Activated CD8-positive, alpha-beta T cell treated with anti-CD3 and anti-CD28 coated beads, Interleukin-2, amount 10 ng/mL, durations not matched to agents 7 days and 5 days (primary cell): Measurements from ENCODE around the gene PHRF1. TPM values are rescaled to one million over a fixed set of nuclear protein-coding genes. Genes with fewer than 3 reads are reported as not detected.
A peak's percentile ranks its signal among the peaks of the same experiment; 100 is the strongest.

ENCODE experiments used
- ATAC-seq: fragments of 150-1000 bp; cut with Tn5 transposase; one replicate; pipeline ENCODE4 v1.10.0; 2021; ENCODE audit warnings: moderate library complexity
- CTCF ChIA-PET: fragments of 350-600 bp; sonication (Branson Sonifier 250); formaldehyde crosslinking; loops from one replicate; lab custom pipeline; 2021; ENCODE audit warnings: antibody characterized with exemption; lab: Charles Lee
- POLR2A ChIA-PET: fragments of 350-600 bp; sonication (Branson Sonifier 250); formaldehyde crosslinking; loops from one replicate; lab custom pipeline; 2021; ENCODE audit warnings: antibody characterized with exemption; lab: Charles Lee
- DNase-seq: peaks from one replicate; pipeline ENCODE4 v3.0.0-alpha.2; 2020
- H3K27ac Mint-ChIP-seq: one replicate; pipeline ENCODE4 v1.8.0; 2021; ENCODE audit warnings: mild to moderate bottlenecking, mixed read lengths
- H3K27me3 Mint-ChIP-seq: one replicate; pipeline ENCODE4 v1.8.0; 2021; ENCODE audit warnings: low read depth, mixed read lengths
- H3K36me3 Mint-ChIP-seq: one replicate; pipeline ENCODE4 v1.8.0; 2021; ENCODE audit warnings: low read depth, mixed read lengths
- H3K4me1 Mint-ChIP-seq: one replicate; pipeline ENCODE4 v1.8.0; 2021; ENCODE audit warnings: low read depth, mixed read lengths
- H3K4me3 Mint-ChIP-seq: one replicate; pipeline ENCODE4 v1.8.0; 2021; ENCODE audit warnings: mild to moderate bottlenecking, mixed read lengths
- H3K9me3 Mint-ChIP-seq: one replicate; pipeline ENCODE4 v1.8.0; 2022; ENCODE audit warnings: mixed read lengths; ENCODE audit not compliant: insufficient read depth
- total RNA-seq, 2 experiments: library from RNA; stranded (reverse); gene quantifications; one replicate each; pipeline ENCODE4 v1.2.3, GENCODE V29; 2021

Gene PHRF1
- total RNA-seq, 2 experiments from 2014 or later, result 53.7 to 58.1 TPM

- DNase-seq, result no peak
- no peaks in the 10 kb centered on the region for H3K9me3 Mint-ChIP-seq
- no peak overlapping the region for H3K27ac Mint-ChIP-seq
- H3K4me1 Mint-ChIP-seq, result peaks cover 26% of the 10 kb centered on the region
- H3K27me3 Mint-ChIP-seq, result no peaks in the 10 kb centered on the region
- no peak for ATAC-seq
- CTCF ChIA-PET, result interaction anchor here (1.9 kb wide), 1 partner anchor 15 kb away, joined by 7 read pairs; no protein-coding TSS in a partner anchor
- POLR2A ChIA-PET, result interaction anchor here (1.2 kb wide), 1 partner anchor 83 kb away, joined by 3 read pairs; the partner anchor contains the start of gene PTDSS2
- H3K36me3 Mint-ChIP-seq, result peaks cover 2% of the 10 kb centered on the region
- peak overlapping the region; percentile 71 for H3K4me3 Mint-ChIP-seq
Observed at GRCh38 chr11:533586-534395, 42.5 kb upstream of the PHRF1 start.

- ChIA-PET CTCF (interaction anchor here (1.9 kb wide), 1 partner anchor 16 kb away, joined by 7 read pairs; no protein-coding TSS in a partner anchor), POLR2A (interaction anchor here (1.2 to 1.9 kb wide), 2 partner anchors 84 to 192 kb away, joined by 3 to 4 read pairs; partner anchors contain the start of gene PTDSS2)
- ATAC-seq (no peak), DNase-seq (no peak)
- Mint-ChIP-seq H3K36me3 (peaks cover 2% of the 10 kb centered on the region), H3K9me3 (no peaks in the 10 kb centered on the region), H3K27me3 (no peaks in the 10 kb centered on the region), H3K4me1 (peaks cover 26% of the 10 kb centered on the region), H3K27ac (peak overlapping the region; percentile 49), H3K4me3 (peak overlapping the region; percentile 71)
Observed at GRCh38 chr11:534396-535209, 41.7 kb upstream of the PHRF1 start.

DNA sequence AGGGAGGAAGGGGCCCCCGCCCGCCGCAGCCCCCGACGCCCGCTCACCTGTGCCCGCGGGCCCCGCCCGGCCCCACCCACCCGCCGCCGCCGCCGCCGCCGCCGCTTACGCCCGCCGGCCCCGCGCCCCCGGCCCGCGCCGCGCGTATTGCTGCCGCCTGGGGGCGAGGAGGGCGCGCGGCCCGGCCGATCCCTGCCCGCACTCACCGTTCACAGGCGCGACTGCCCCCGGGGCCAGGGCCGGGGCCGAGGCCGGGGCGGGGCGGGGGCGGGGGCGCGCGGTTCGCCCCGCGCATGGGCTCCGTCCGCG is 41.1 kb upstream of the PHRF1 start:
- no peak for DNase-seq
- Mint-ChIP-seq H3K4me1 (peaks cover 26% of the 10 kb centered on the region), H3K36me3 (peaks cover 2% of the 10 kb centered on the region), H3K9me3 (no peaks in the 10 kb centered on the region), H3K27ac (no peak overlapping the region), H3K27me3 (no peaks in the 10 kb centered on the region), H3K4me3 (no peak overlapping the region)
- ATAC-seq, result no peak
- ChIA-PET CTCF (no interaction called here), POLR2A (interaction anchor here (0.6 to 1.9 kb wide), 4 partner anchors 29 to 284 kb away, joined by 3 to 6 read pairs (median 4); partner anchors contain the start of genes PTDSS2 and RNH1)

- Mint-ChIP-seq H3K36me3 (peaks cover 2% of the 10 kb centered on the region), H3K27ac (peak within 1 kb of the TSS; percentile 93), H3K4me1 (peaks cover 26% of the 10 kb centered on the region), H3K4me3 (peak within 1 kb of the TSS; percentile 88), H3K27me3 (no peaks in the 10 kb centered on the region), H3K9me3 (no peaks in the 10 kb centered on the region)
- peak; percentile 88 for ATAC-seq
- ChIA-PET POLR2A (interaction anchor here (0.6 to 1.9 kb wide), 8 partner anchors 29 to 285 kb away, joined by 3 to 6 read pairs (median 4); partner anchors contain the start of genes PHRF1 and RNH1), CTCF (interaction anchor here (1.0 to 1.5 kb wide), 4 partner anchors 17 to 212 kb away, joined by 3 to 15 read pairs (median 8); partner anchors contain the start of gene TALDO1)
- peak; percentile 96 for DNase-seq
Observed at GRCh38 chr11:535519-536454, 40.5 kb upstream of the PHRF1 start, which contains the start of gene HRAS. HRAS (minus strand) TSS chr11:535576.

DNA sequence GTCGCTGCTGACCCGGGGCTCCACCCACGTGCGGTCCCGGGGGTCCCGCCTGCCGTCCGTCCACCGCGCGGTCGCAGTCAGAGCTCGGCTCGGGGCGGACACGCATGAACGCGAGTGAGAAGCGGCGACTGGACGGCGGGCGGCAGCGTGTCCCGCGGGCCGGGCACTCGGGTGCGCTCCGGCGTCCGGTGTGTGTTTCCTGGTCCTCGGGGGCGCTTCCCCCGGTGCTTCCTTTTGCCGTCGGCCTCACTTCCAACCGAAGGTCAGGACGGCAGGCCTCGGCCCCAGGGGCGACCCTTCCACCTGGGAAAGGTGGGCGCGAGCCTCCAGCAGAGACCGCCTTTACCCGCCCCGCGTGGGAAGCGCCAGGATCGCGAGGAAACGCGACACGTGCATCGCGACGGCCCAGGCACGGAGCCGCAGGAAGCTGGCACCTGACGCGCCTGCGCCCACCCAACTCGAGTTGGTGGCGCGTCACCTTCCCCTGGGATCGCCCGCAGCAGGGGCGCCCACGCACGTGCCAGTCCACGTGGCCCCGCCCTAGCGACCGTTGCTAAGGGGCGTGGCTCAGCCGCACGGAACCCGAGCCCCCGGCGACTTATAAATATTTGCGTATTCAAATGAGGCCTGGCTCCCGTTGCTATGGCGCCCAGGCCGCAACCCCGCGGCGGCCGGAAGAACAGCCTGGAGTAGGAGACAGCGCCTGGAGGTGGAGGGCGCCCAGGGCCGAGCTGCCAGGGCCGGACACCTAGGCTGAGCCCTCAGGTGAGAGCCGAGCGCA is 39.2 kb upstream of the PHRF1 start, which contains the start of gene LRRC56:
LRRC56 (plus strand) TSS at position 687 of the 781 bp plus-strand sequence. CDS start 3,158 bp downstream, outside the sequence.
- CTCF ChIA-PET, result interaction anchor here (1.0 to 1.9 kb wide), 4 partner anchors 17 to 189 kb away, joined by 5 to 15 read pairs (median 9); no protein-coding TSS in a partner anchor
- no peaks in the 10 kb centered on the region for H3K27me3 Mint-ChIP-seq
- H3K27ac Mint-ChIP-seq, result peak within 1 kb of the TSS; percentile 93
- H3K4me3 Mint-ChIP-seq, result peak within 1 kb of the TSS; percentile 88
- peak; percentile 40 for ATAC-seq
- H3K36me3 Mint-ChIP-seq, result peaks cover 2% of the 10 kb centered on the region
- POLR2A ChIA-PET, result interaction anchor here (1.0 to 1.6 kb wide), 4 partner anchors 32 to 250 kb away, joined by 3 to 5 read pairs (median 4); no protein-coding TSS in a partner anchor
- H3K4me1 Mint-ChIP-seq, result peaks cover 26% of the 10 kb centered on the region
- no peaks in the 10 kb centered on the region for H3K9me3 Mint-ChIP-seq
- DNase-seq, result peak; percentile 91

DNA sequence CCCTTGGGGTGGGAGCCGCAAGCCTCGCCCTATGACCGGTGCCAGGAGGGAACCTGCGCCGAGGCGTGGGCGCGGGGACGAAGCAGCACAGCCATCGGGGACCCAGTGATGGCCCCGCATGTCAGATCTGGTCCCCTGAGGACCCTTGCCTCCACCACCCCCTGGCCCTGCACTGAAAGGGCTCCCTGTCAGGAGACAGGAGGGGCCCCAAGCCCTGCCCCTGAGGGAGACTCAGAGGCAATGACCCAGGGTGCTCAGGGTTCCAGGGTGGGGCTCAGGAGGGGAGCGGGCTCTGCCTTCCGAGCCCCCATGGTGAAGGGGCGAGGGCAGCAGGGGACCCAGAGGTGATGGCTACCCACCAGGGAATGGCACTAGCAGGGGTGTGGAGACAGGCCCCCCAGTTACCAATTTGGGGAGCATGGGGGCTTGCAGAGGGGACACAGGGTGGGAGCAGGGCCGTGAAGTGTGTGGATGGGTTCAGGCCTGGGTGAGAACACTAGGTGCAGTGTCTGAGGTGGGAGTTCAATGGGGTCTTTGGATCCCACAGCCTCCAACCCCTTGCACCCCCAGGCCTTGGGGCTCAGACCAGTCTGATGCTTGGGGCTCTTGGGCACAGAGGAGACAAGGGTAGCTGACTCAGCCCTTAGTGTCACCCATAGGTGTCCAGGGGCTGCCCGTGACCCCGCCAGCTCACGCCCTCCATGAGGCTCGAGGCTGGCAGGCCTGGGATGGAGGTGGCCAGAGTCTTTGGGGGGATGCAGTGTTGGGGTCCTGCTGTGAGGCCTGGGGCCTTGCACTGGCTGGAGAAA is 38.4 kb upstream of the PHRF1 start:
- Mint-ChIP-seq H3K27ac (peak overlapping the region; percentile 93), H3K9me3 (no peaks in the 10 kb centered on the region), H3K27me3 (no peaks in the 10 kb centered on the region), H3K36me3 (no peaks in the 10 kb centered on the region), H3K4me3 (peak overlapping the region; percentile 51), H3K4me1 (peaks cover 26% of the 10 kb centered on the region)
- ChIA-PET POLR2A (interaction anchor here (1.2 to 1.6 kb wide), 3 partner anchors 17 to 31 kb away, joined by 3 to 4 read pairs (median 4); no protein-coding TSS in a partner anchor), CTCF (interaction anchor here (1.9 kb wide), 1 partner anchor 17 kb away, joined by 7 read pairs; no protein-coding TSS in a partner anchor)
- no peak for ATAC-seq
- no peak for DNase-seq

- no peaks in the 10 kb centered on the region for H3K36me3 Mint-ChIP-seq
Observed at GRCh38 chr11:538431-539051, 37.7 kb upstream of the PHRF1 start.

GRCh38 chr11:539971-540481 is 36.2 kb upstream of the PHRF1 start:
- H3K36me3 Mint-ChIP-seq, result no peaks in the 10 kb centered on the region
- H3K4me1 Mint-ChIP-seq, result peaks cover 20% of the 10 kb centered on the region
- no peaks in the 10 kb centered on the region for H3K9me3 Mint-ChIP-seq
- no peak for DNase-seq
- CTCF ChIA-PET, result no interaction called here
- POLR2A ChIA-PET, result no interaction called here
- ATAC-seq, result no peak
- H3K27me3 Mint-ChIP-seq, result no peaks in the 10 kb centered on the region
- no peak overlapping the region for H3K4me3 Mint-ChIP-seq
- H3K27ac Mint-ChIP-seq, result no peak overlapping the region

More at GRCh38 chr11:538431-539051, 37.7 kb upstream of the PHRF1 start:
- Mint-ChIP-seq H3K9me3 (no peaks in the 10 kb centered on the region), H3K27me3 (no peaks in the 10 kb centered on the region), H3K4me1 (peaks cover 26% of the 10 kb centered on the region), H3K4me3 (no peak overlapping the region), H3K27ac (no peak overlapping the region)
- ChIA-PET CTCF (interaction anchor here (1.9 kb wide), 1 partner anchor 16 kb away, joined by 7 read pairs; no protein-coding TSS in a partner anchor), POLR2A (interaction anchor here (0.6 to 1.3 kb wide), 3 partner anchors 16 to 187 kb away, joined by 3 to 4 read pairs (median 3); no protein-coding TSS in a partner anchor)
- DNase-seq (no peak), ATAC-seq (no peak)
